OCI-LY1 (cell line): ENCODE measurements around the gene DHX8.

Experiments
- CTCF ChIP-seq: fragments of 200-600 bp; sonication (generic), shearing (Covaris generic); IDR thresholded peaks from 2 replicates; pipeline ENCODE4 v1.5.1; 2017; ENCODE audit warnings: mild to moderate bottlenecking, antibody characterized with exemption, low read length, moderate library complexity, mixed read lengths
- EZH2 ChIP-seq: fragments of 200-600 bp; sonication (generic), shearing (Covaris generic); IDR thresholded peaks from 2 replicates; pipeline ENCODE4 v1.8.0; 2017; ENCODE audit warnings: borderline replicate concordance, mixed run types, mild to moderate bottlenecking, antibody characterized with exemption, low read length, moderate library complexity, mixed read lengths

- TF ChIP-seq CTCF (no peak), EZH2 (no peak)
Measured at GRCh38 chr17:43515656-43516055, 31.9 kb downstream of the DHX8 start.
